HepG2 (cell line): ENCODE data around the gene DDAH1. TPM values are rescaled to one million over a fixed set of nuclear protein-coding genes. Genes with fewer than 3 reads are reported as not detected.

Experiments
- ATAC-seq: fragments of 200-7000 bp; cut with Tn5 transposase; 3 replicates; pipeline ENCODE4 v1.9.1; 2020; ENCODE audit warnings: mild to moderate bottlenecking, moderate library complexity
- BruUV-seq: library from RNA; stranded (reverse); fragments of 400-500 nt; replicated peaks from 2 replicates; lab custom pipeline; 2021; lab: Mats Ljungman, UMichigan
- CTCF ChIA-PET: fragments of 300-600 bp; formaldehyde crosslinking; extraction: SDS; loops from one replicate; lab custom pipeline; 2021; ENCODE audit warnings: low total read pairs, inconsistent platforms, low intra/inter-chr PET ratio; lab: Yijun Ruan, JAX
- POLR2A ChIA-PET: fragments of 350-600 bp; sonication (Branson Sonifier 250); formaldehyde crosslinking; loops from one replicate; lab custom pipeline; 2020; ENCODE audit warnings: antibody characterized with exemption, inconsistent platforms; lab: Yijun Ruan, JAX
- DNase-seq: peaks from one replicate; pipeline ENCODE4 v3.0.0-alpha.2; 2015; ENCODE audit warnings: low spot score
- FAIRE-seq: peaks from 3 replicates; lab custom pipeline; 2011; peaks lifted over from hg19 to GRCh38; lab: Jason Lieb, UNC
- H2AFZ ChIP-seq: one replicate; pipeline ENCODE4 v1.6.1; 2011; ENCODE audit warnings: low read length, inconsistent platforms
- H3K27ac ChIP-seq: fragments of 300-600 bp; 3 replicates; pipeline ENCODE4 v1.8.0; 2011; ENCODE audit warnings: mixed run types, mild to moderate bottlenecking, mixed read lengths, low read length, inconsistent platforms; ENCODE audit not compliant: insufficient read depth; ENCODE audit errors: extremely low read length
- H3K27me3 ChIP-seq, 2 experiments: fragments of 200-600 bp in 1 of 2; 2 replicates in 1 of 2; 3 replicates in 1 of 2; pipeline versions ENCODE4 v1.6.0 to v1.8.0; 2011; ENCODE audit warnings: low read length in 2 of 2, mild to moderate bottlenecking in 2 of 2, moderate library complexity in 2 of 2, inconsistent platforms in 1 of 2; ENCODE audit not compliant: insufficient read depth in 2 of 2, control insufficient read depth in 1 of 2
- H3K36me3 ChIP-seq, 2 experiments: fragments of 200-600 bp in 1 of 2; replicated peaks in 1 of 2; 2 replicates in 1 of 2; 3 replicates in 1 of 2; pipeline versions ENCODE4 v1.5.1 to v1.8.0; 2011; ENCODE audit warnings: low read length in 2 of 2, inconsistent platforms in 1 of 2; ENCODE audit not compliant: insufficient read depth in 2 of 2, control insufficient read depth in 1 of 2
- H3K4me1 ChIP-seq: 2 replicates; pipeline ENCODE4 v1.5.1; 2012; ENCODE audit warnings: low read length, inconsistent platforms; ENCODE audit not compliant: insufficient read depth
- H3K4me2 ChIP-seq: 2 replicates; pipeline ENCODE4 v1.6.0; 2011; ENCODE audit warnings: low read depth, low read length, inconsistent platforms
- H3K4me3 ChIP-seq, 3 experiments: fragments of 200-600 bp in 1 of 3; sonication (generic), shearing (Covaris generic) in 1 of 3; replicated peaks in 1 of 3; 2 replicates each; pipeline ENCODE4 v1.5.1; 2011 to 2016; ENCODE audit warnings: low read length in 3 of 3, inconsistent platforms in 2 of 3, low read depth in 2 of 3, mild to moderate bottlenecking in 2 of 3, control low read depth in 1 of 3, mixed read lengths in 1 of 3; ENCODE audit not compliant: insufficient read depth in 1 of 3
- H3K79me2 ChIP-seq: one replicate; pipeline ENCODE4 v1.6.1; 2011; ENCODE audit warnings: low read length, inconsistent platforms; ENCODE audit not compliant: insufficient read depth
- H3K9ac ChIP-seq: 2 replicates; pipeline ENCODE4 v1.6.0; 2011; ENCODE audit warnings: mild to moderate bottlenecking, low read depth, low read length, inconsistent platforms; ENCODE audit not compliant: insufficient read depth
- H3K9me3 ChIP-seq: 2 replicates; pipeline ENCODE4 v1.5.1; 2012; ENCODE audit warnings: mild to moderate bottlenecking, low read length
- H4K20me1 ChIP-seq: 2 replicates; pipeline ENCODE4 v1.6.0; 2011; ENCODE audit warnings: inconsistent platforms, mild to moderate bottlenecking, low read length, moderate library complexity; ENCODE audit not compliant: insufficient read depth
- BRCA1 ChIP-seq: sonication (generic); formaldehyde crosslinking; IDR thresholded peaks from 2 replicates; pipeline ENCODE4 v1.4.0; 2020; ENCODE audit warnings: missing genetic modification reagents
- DNMT3B ChIP-seq: conservative IDR thresholded peaks from 2 replicates; pipeline ENCODE4 v1.6.1; 2016; ENCODE audit warnings: missing biosample characterization, control low read depth
- HMGA1 ChIP-seq: sonication (generic); formaldehyde crosslinking; conservative IDR thresholded peaks from 2 replicates; pipeline ENCODE4 v1.4.0; 2020; ENCODE audit warnings: missing genetic modification reagents
- HNRNPK ChIP-seq: fragments of 200-400 bp; formaldehyde crosslinking; IDR thresholded peaks from 2 replicates; pipeline ENCODE4 v1.6.1; 2018; ENCODE audit warnings: low read length, low read depth, moderate library complexity, mild to moderate bottlenecking; ENCODE audit not compliant: poor library complexity, severe bottlenecking
- KMT2A ChIP-seq: sonication (generic); formaldehyde crosslinking; IDR thresholded peaks from 2 replicates; pipeline ENCODE4 v1.4.0; 2020; ENCODE audit warnings: missing genetic modification reagents
- MATR3 ChIP-seq: sonication (generic); formaldehyde crosslinking; IDR thresholded peaks from 2 replicates; pipeline ENCODE4 v1.4.0; 2020; ENCODE audit warnings: missing genetic modification reagents
- PHB2 ChIP-seq: fragments of 450-650 bp; IDR thresholded peaks from 2 replicates; pipeline ENCODE4 v1.6.1; 2018; ENCODE audit not compliant: partially characterized antibody
- SMARCC2 ChIP-seq: fragments of 450-650 bp; IDR thresholded peaks from 2 replicates; pipeline ENCODE4 v1.6.1; 2017; ENCODE audit warnings: antibody characterized with exemption, mild to moderate bottlenecking
- ZBTB21 ChIP-seq: sonication (generic); formaldehyde crosslinking; IDR thresholded peaks from 2 replicates; pipeline ENCODE4 v1.4.0; 2020; ENCODE audit warnings: missing genetic modification reagents
- ZNF12 ChIP-seq: sonication (generic); formaldehyde crosslinking; IDR thresholded peaks from 2 replicates; pipeline ENCODE4 v1.5.0; 2020; ENCODE audit warnings: missing genetic modification reagents
- ZNF441 ChIP-seq: sonication (generic); formaldehyde crosslinking; IDR thresholded peaks from 2 replicates; pipeline ENCODE4 v1.7.0; 2021; ENCODE audit warnings: missing genetic modification reagents, borderline replicate concordance
- ZNF558 ChIP-seq: sonication (generic); formaldehyde crosslinking; IDR thresholded peaks from 2 replicates; pipeline ENCODE4 v1.9.0; 2022; ENCODE audit warnings: mild to moderate bottlenecking, missing genetic modification reagents, borderline replicate concordance
- ZNF660 ChIP-seq: sonication (generic); formaldehyde crosslinking; IDR thresholded peaks from 2 replicates; pipeline ENCODE4 v1.5.1; 2020; ENCODE audit warnings: mild to moderate bottlenecking, low read depth, missing genetic modification reagents, borderline replicate concordance
- WGBS: methylation state at CpG from one replicate; pipeline ENCODE4 v1.1.6; 2017; ENCODE audit warnings: low lambda C conversion rate; 5-methylcytosine and 5-hydroxymethylcytosine counted together
- in situ Hi-C: cut with HindIII; loops from 2 replicates; pipeline ENCODE4 v1.10.0; 2017; ENCODE audit warnings: low pct_unique_long_range_greater_than_20kb; ENCODE audit not compliant: extremely low pct_ligation_motif_present
- intact Hi-C: fragments of 100-400 bp; cut with micrococcal nuclease; formaldehyde crosslinking; loops from one replicate; pipeline ENCODE4 v1.10.0; 2022; ENCODE audit not compliant: unreplicated experiment
- polyA plus RNA-seq, 8 experiments: library from polyadenylated mRNA; depleted of rRNA in 3 of 8; stranded (reverse) in 7 of 8; unstranded in 1 of 8; fragments of >200 nt; fragmentation: Illumina TruSeq in 4 of 8; extraction: Trizol in 4 of 8; gene quantifications; 2 replicates each; pipeline versions ENCODE4 v1.2.1 to v1.2.3, GENCODE V29; 2011 to 2016; ENCODE audit warnings: low read depth in 4 of 8, missing spikeins in 1 of 8, mixed read lengths in 1 of 8; ENCODE audit not compliant: insufficient read depth in 1 of 8
- total RNA-seq, 5 experiments: library from RNA; depleted of rRNA; stranded (reverse); fragments of >200 nt; fragmentation: Illumina TruSeq; extraction: Trizol; gene quantifications; 2 replicates each; pipeline ENCODE4 v1.2.3, GENCODE V29; 2016; ENCODE audit warnings: low read depth in 1 of 5
- TF ChIP-seq, protein P1 (sequence below): sonication (generic); formaldehyde crosslinking; IDR thresholded peaks from 2 replicates; pipeline ENCODE4 v1.4.0; 2020; ENCODE audit warnings: low read depth, mild to moderate bottlenecking, missing genetic modification reagents
- TF ChIP-seq, protein P2 (sequence below): sonication (generic); formaldehyde crosslinking; IDR thresholded peaks from 2 replicates; pipeline ENCODE4 v1.4.0; 2020; ENCODE audit warnings: missing genetic modification reagents
- TF ChIP-seq, protein P3 (sequence below): sonication (generic); formaldehyde crosslinking; IDR thresholded peaks from 2 replicates; pipeline ENCODE4 v1.5.1; 2020; ENCODE audit warnings: mild to moderate bottlenecking, missing genetic modification reagents, borderline replicate concordance

The DDAH1 gene
- total and polyA plus RNA-seq, 2 of the 13 experiments (the other 11 are each of a cell fraction or from before 2014, with no cell fraction given), result 39.7 to 64.4 TPM

DNA sequence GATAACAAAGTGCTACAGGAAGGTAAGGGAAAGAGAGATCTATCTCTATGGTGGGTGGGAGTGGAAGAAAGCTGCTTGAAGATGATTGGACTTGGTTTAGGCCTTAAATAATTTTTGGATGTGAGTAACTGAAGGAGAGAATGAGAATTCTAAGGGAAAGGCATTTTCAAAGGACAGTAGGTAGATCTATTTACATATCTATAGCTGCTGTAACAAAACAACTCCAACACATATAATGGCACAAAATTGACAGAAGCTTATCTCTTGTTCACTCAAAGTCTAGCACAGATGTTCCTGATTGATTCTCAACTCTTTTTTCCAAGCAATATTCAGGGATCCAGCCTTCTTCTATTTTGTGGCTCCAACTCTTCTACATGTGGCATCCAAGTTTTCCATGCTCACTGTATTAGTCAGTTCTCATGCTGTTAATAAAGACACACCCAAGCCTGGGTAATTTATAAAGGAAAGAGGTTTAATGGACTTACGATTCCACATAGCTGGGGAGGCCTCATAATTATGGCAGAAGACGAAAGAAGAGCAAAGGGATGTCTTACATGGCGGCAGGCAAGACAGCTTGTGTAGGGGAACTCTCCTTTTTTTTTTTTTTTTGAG is 3.1 kb upstream of the DDAH1 start:
- Histone ChIP-seq H3K9ac (no peak overlapping the region), H3K4me3 (no peak overlapping the region), H3K9me3 (no peaks in the 10 kb centered on the region), H3K27me3 (no peaks in the 10 kb centered on the region; a peak in 2 of 5 replicates), H3K27ac (no peak overlapping the region), H3K79me2 (peaks cover 15% of the 10 kb centered on the region), H3K36me3 (no peaks in the 10 kb centered on the region), H3K4me1 (peaks cover 14% of the 10 kb centered on the region), H4K20me1 (peaks cover under 1% of the 10 kb centered on the region; the same call in 1 of the 2 replicates), H2AFZ (no peak overlapping the region), H3K4me2 (no peak overlapping the region)
- peak; percentile 94 for TF ChIP-seq ZNF12 (CRISPR knock-in tag)
- TF ChIP-seq MATR3 (CRISPR knock-in tag), result no peak
- no peak for TF ChIP-seq ZNF441 (CRISPR knock-in tag)
- DNase-seq, result no peak
- intact Hi-C loops, result loop anchor here (10.0 kb wide), 1 partner anchor 53 kb away; no protein-coding TSS in a partner anchor
- 78% methylated on average over 3 of the region's 3 CpGs for WGBS
- ATAC-seq, result no peak
- ChIA-PET POLR2A (no interaction called here), CTCF (no interaction called here)
- in situ Hi-C loops, result loop anchor here (10.0 kb wide), 1 partner anchor 143 kb away; no protein-coding TSS in a partner anchor
- FAIRE-seq, result no peak
- no TSS peak for BruUV-seq

- no peak for FAIRE-seq
- ChIA-PET CTCF (no interaction called here), POLR2A (no interaction called here)
- Histone ChIP-seq H3K4me2 (no peak overlapping the region), H3K79me2 (peaks cover 25% of the 10 kb centered on the region), H3K27me3 (no peaks in the 10 kb centered on the region; a peak in 2 of 5 replicates), H3K9me3 (no peaks in the 10 kb centered on the region), H3K4me3 (no peak overlapping the region), H4K20me1 (peaks cover 6% of the 10 kb centered on the region; the same call in 1 of the 2 replicates), H3K27ac (no peak overlapping the region), H2AFZ (no peak overlapping the region), H3K9ac (no peak overlapping the region), H3K4me1 (peaks cover 24% of the 10 kb centered on the region), H3K36me3 (no peaks in the 10 kb centered on the region)
- WGBS, result 84% methylated on average over 5 of the region's 5 CpGs
- ATAC-seq, result no peak
- intact Hi-C loops, result loop anchor here (10.0 kb wide), 1 partner anchor 52 kb away; no protein-coding TSS in a partner anchor
- BruUV-seq, result no TSS peak
- no peak for DNase-seq
- in situ Hi-C loops, result loop anchor here (10.0 kb wide), 1 partner anchor 142 kb away; no protein-coding TSS in a partner anchor
- TF ChIP-seq ZNF558 (no peak), SMARCC2 (no peak), PHB2 (no peak), HNRNPK (no peak), KMT2A (no peak), ZNF660 (CRISPR knock-in tag) (no peak), HMGA1 (CRISPR knock-in tag) (no peak), BRCA1 (CRISPR knock-in tag) (no peak), ZNF441 (CRISPR knock-in tag) (no peak), DNMT3B (no peak), ZBTB21 (CRISPR knock-in tag) (no peak)
- TF ChIP-seq, protein P1, sequence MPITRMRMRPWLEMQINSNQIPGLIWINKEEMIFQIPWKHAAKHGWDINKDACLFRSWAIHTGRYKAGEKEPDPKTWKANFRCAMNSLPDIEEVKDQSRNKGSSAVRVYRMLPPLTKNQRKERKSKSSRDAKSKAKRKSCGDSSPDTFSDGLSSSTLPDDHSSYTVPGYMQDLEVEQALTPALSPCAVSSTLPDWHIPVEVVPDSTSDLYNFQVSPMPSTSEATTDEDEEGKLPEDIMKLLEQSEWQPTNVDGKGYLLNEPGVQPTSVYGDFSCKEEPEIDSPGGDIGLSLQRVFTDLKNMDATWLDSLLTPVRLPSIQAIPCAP, result no peak
- TF ChIP-seq, protein P2, sequence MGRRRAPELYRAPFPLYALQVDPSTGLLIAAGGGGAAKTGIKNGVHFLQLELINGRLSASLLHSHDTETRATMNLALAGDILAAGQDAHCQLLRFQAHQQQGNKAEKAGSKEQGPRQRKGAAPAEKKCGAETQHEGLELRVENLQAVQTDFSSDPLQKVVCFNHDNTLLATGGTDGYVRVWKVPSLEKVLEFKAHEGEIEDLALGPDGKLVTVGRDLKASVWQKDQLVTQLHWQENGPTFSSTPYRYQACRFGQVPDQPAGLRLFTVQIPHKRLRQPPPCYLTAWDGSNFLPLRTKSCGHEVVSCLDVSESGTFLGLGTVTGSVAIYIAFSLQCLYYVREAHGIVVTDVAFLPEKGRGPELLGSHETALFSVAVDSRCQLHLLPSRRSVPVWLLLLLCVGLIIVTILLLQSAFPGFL (CRISPR knock-in tag), result no peak
- TF ChIP-seq, protein P3, sequence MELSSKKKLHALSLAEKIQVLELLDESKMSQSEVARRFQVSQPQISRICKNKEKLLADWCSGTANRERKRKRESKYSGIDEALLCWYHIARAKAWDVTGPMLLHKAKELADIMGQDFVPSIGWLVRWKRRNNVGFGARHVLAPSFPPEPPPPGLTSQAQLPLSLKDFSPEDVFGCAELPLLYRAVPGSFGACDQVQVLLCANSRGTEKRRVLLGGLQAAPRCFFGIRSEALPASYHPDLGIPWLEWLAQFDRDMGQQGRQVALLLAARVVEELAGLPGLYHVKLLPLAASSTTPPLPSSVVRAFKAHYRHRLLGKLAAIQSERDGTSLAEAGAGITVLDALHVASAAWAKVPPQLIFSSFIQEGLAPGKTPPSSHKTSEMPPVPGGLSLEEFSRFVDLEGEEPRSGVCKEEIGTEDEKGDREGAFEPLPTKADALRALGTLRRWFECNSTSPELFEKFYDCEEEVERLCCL (CRISPR knock-in tag), result no peak
Measured at GRCh38 chr1:85467036-85467435, 2.1 kb upstream of the DDAH1 start.
